VCaP (cell line): ENCODE results near the gene PLEKHA4.

Source experiments
- H3K27ac ChIP-seq: fragments of 450-650 bp; 2 replicates; pipeline ENCODE4 v1.5.1; 2017
- CTCF ChIP-seq: fragments of 450-650 bp; conservative IDR thresholded peaks from 2 replicates; pipeline ENCODE4 v1.5.1; 2017; ENCODE audit warnings: mild to moderate bottlenecking, moderate library complexity

PLEKHA4 gene

GRCh38 chr19:48872884-48873475 lies 4.6 kb upstream of the PLEKHA4 start:
- no peak for TF ChIP-seq CTCF
- peak overlapping the region; percentile 97 for H3K27ac ChIP-seq

GRCh38 chr19:48872182-48872883 lies 3.9 kb upstream of the PLEKHA4 start, which contains the start of gene PPP1R15A:
TSS of gene PPP1R15A (plus strand) at chr19:48872421. CDS start at chr19:48873234, 813 bp downstream.
- peak within 1 kb of the TSS; percentile 97 for H3K27ac ChIP-seq
- no peak for TF ChIP-seq CTCF

GRCh38 chr19:48871471-48872181 lies 3.2 kb upstream of the PLEKHA4 start:
- peak overlapping the region; percentile 97 for H3K27ac ChIP-seq

GRCh38 chr19:48870048-48870447 lies 1.6 kb upstream of the PLEKHA4 start:
- no peak overlapping the region for H3K27ac ChIP-seq
- TF ChIP-seq CTCF, result no peak

DNA sequence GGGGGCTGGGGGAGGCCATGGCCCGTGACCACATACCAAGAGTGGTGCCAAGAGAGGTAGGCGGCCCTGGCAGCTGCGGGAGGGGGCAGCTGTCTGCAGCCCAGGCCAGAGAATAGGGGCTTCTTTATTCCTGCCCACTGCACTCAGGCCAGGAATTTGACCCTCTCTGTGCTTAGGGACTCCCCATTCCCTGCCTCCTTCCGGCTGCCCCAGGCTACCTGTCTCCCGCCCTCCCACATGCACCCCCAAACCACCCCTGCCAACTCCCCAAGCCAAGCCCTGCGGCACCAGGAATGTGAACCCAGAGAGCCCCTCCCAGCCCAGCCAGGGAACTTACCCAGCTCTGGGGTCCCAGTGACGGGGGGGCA lies 687 bp downstream of the PLEKHA4 start:
- no peak for TF ChIP-seq CTCF

GRCh38 chr19:48867123-48867745 lies 1.2 kb downstream of the PLEKHA4 start:
- no peak overlapping the region for H3K27ac ChIP-seq
- TF ChIP-seq CTCF, result no peak

More for the DNA sequence above, 687 bp downstream of the PLEKHA4 start:
- no peak overlapping the region for H3K27ac ChIP-seq

DNA sequence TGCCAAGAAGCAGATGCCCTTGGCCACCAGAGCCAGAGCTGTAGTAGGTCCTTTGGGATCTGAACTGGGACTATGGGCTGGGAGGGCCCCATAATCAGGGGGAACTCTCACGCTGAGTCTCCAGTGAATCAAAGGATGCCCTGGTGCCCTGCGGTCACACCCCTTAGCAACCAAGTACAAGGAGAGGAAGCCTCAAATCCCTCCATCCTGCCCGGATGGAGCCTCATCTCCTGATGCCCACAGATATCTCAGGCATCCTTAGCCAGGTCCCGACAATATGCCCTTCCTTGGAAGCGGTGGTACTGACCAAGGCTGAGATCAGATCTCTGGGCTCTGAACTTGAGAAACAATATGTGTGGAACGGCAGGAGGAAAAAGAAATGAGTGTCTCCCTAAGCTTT lies 1.7 kb downstream of the PLEKHA4 start:
- no peak for TF ChIP-seq CTCF
- no peak overlapping the region for H3K27ac ChIP-seq
